ENCODE data around the gene GPR26. TPM values are rescaled to one million over a fixed set of nuclear protein-coding genes. Genes with fewer than 3 reads are reported as not detected.

Gene GPR26
- total and polyA plus RNA-seq, 12 donors = not detected

GRCh38 chr10:123683459-123683858 is 17.3 kb downstream of the GPR26 start:
- H3K4me1 ChIP-seq = no peaks in the 10 kb centered on the region
- DNase-seq (no peak), ATAC-seq (no peak)
- H3K36me3 ChIP-seq = no peaks in the 10 kb centered on the region
- WGBS, 2 donors = 71 to 75% methylated on average over 3 of the region's 3 CpGs
- no peaks in the 10 kb centered on the region for H3K9me3 ChIP-seq
- no peak for TF ChIP-seq CTCF (IDR thresholded peaks at IDR 0.05)
- peaks cover 0 to 52% (median 16%) of the 10 kb centered on the region in 7 donors for H3K27me3 ChIP-seq
- H3K27ac ChIP-seq = no peak overlapping the region
- no peak overlapping the region for H3K4me3 ChIP-seq
- intact Hi-C loops (cut with DNase I) = no loop called here

- H3K9me3 ChIP-seq = no peaks in the 10 kb centered on the region
- DNase-seq (no peak), ATAC-seq (no peak)
- no peaks in the 10 kb centered on the region for H3K36me3 ChIP-seq
- no peak for TF ChIP-seq CTCF (IDR thresholded peaks at IDR 0.05)
- intact Hi-C loops (cut with DNase I) = no loop called here
- 67 to 69% methylated on average over 8 of the region's 8 CpGs for WGBS, 2 donors
- H3K27me3 ChIP-seq = peaks cover 0 to 53% (median 16%) of the 10 kb centered on the region in 7 donors
- H3K4me1 ChIP-seq = no peaks in the 10 kb centered on the region
- no peak overlapping the region for H3K27ac ChIP-seq
- H3K4me3 ChIP-seq = no peak overlapping the region
Observed at GRCh38 chr10:123683865-123684264, 17.7 kb downstream of the GPR26 start.

GRCh38 chr10:123685260-123685659 is 19.1 kb downstream of the GPR26 start:
- H3K4me3 ChIP-seq = no peak overlapping the region
- DNase-seq = no peak
- WGBS, 2 donors = 62 to 72% methylated on average over 12 of the region's 12 CpGs
- no peaks in the 10 kb centered on the region for H3K4me1 ChIP-seq
- no peak overlapping the region for H3K27ac ChIP-seq
- TF ChIP-seq CTCF (IDR thresholded peaks at IDR 0.05) = no peak
- intact Hi-C loops (cut with DNase I) = no loop called here
- no peaks in the 10 kb centered on the region for H3K36me3 ChIP-seq
- no peaks in the 10 kb centered on the region for H3K9me3 ChIP-seq
- ATAC-seq = no peak
- H3K27me3 ChIP-seq = peaks cover 0 to 46% (median 16%) of the 10 kb centered on the region in 7 donors

- H3K4me1 ChIP-seq = no peaks in the 10 kb centered on the region
- 49 to 57% methylated on average over 13 of the region's 13 CpGs for WGBS, 2 donors
- intact Hi-C loops (cut with DNase I) = no loop called here
- peaks cover 0 to 38% (median 14%) of the 10 kb centered on the region in 7 donors for H3K27me3 ChIP-seq
- no peaks in the 10 kb centered on the region for H3K36me3 ChIP-seq
- no peak overlapping the region for H3K27ac ChIP-seq
- H3K4me3 ChIP-seq = no peak overlapping the region
- no peaks in the 10 kb centered on the region for H3K9me3 ChIP-seq
- ATAC-seq (no peak), DNase-seq (no peak)
- TF ChIP-seq CTCF (IDR thresholded peaks at IDR 0.05) = no peak
Observed at GRCh38 chr10:123687758-123688157, 21.6 kb downstream of the GPR26 start.

Measured in heart right ventricle (tissue), 16 donors.